H9 (cell line): ENCODE data around the gene LRCOL1. TPM values are rescaled to one million over a fixed set of nuclear protein-coding genes. Genes with fewer than 3 reads are reported as not detected.

Experiments used
- DNase-seq: peaks from one replicate; pipeline ENCODE4 v3.0.0-alpha.2; 2017
- H2AFZ ChIP-seq: one replicate; pipeline ENCODE4 v1.6.1; 2013; ENCODE audit warnings: mild to moderate bottlenecking, low read length, control low read depth, moderate library complexity
- H2AK5ac ChIP-seq: 2 replicates; pipeline ENCODE4 v1.6.1; 2013; ENCODE audit warnings: low read length, control low read depth, mixed read lengths; ENCODE audit not compliant: insufficient read length
- H2BK120ac ChIP-seq: one replicate; pipeline ENCODE4 v1.6.1; 2013; ENCODE audit warnings: low read depth, mild to moderate bottlenecking, low read length, control low read depth, inconsistent platforms; ENCODE audit not compliant: poor library complexity, severe bottlenecking
- H2BK12ac ChIP-seq: 2 replicates; pipeline ENCODE4 v1.6.1; 2013; ENCODE audit warnings: low read length, control low read depth, mixed read lengths, low read depth; ENCODE audit not compliant: insufficient read length
- H2BK15ac ChIP-seq: 2 replicates; pipeline ENCODE4 v1.6.1; 2013; ENCODE audit warnings: low read depth, low read length, control low read depth
- H2BK20ac ChIP-seq: one replicate; pipeline ENCODE4 v1.6.1; 2013; ENCODE audit warnings: low read depth, mild to moderate bottlenecking, low read length, control low read depth, inconsistent platforms; ENCODE audit not compliant: poor library complexity, severe bottlenecking
- H2BK5ac ChIP-seq: 2 replicates; pipeline ENCODE4 v1.6.1; 2013; ENCODE audit warnings: low read length, control low read depth, mixed read lengths; ENCODE audit not compliant: insufficient read length
- H3K14ac ChIP-seq: 2 replicates; pipeline ENCODE4 v1.6.1; 2013; ENCODE audit warnings: low read length, control low read depth; ENCODE audit not compliant: insufficient read depth
- H3K18ac ChIP-seq: 2 replicates; pipeline ENCODE4 v1.6.1; 2013; ENCODE audit warnings: low read depth, mild to moderate bottlenecking, mixed read lengths, low read length, control low read depth; ENCODE audit not compliant: insufficient read length
- H3K23ac ChIP-seq: 2 replicates; pipeline ENCODE4 v1.6.1; 2013; ENCODE audit warnings: low read length, control low read depth, mixed read lengths, low read depth; ENCODE audit not compliant: insufficient read length
- H3K23me2 ChIP-seq: 2 replicates; pipeline ENCODE4 v1.6.1; 2013; ENCODE audit warnings: low read depth, mild to moderate bottlenecking, mixed read lengths, low read length, control low read depth; ENCODE audit not compliant: insufficient read length, poor library complexity, severe bottlenecking
- H3K27ac ChIP-seq: 2 replicates; pipeline ENCODE4 v1.5.1; 2013; ENCODE audit warnings: low read length, control low read depth, mixed read lengths, low read depth; ENCODE audit not compliant: insufficient read length
- H3K27me3 ChIP-seq: 2 replicates; pipeline ENCODE4 v1.6.1; 2013; ENCODE audit warnings: low read length, control low read depth, inconsistent platforms; ENCODE audit not compliant: insufficient read depth
- H3K4ac ChIP-seq: 2 replicates; pipeline ENCODE4 v1.6.1; 2013; ENCODE audit warnings: low read depth, mild to moderate bottlenecking, control low read depth, inconsistent platforms, low read length, moderate library complexity
- H3K4me1 ChIP-seq: 2 replicates; pipeline ENCODE4 v1.6.1; 2013; ENCODE audit warnings: low read length, control low read depth, inconsistent platforms; ENCODE audit not compliant: insufficient read depth
- H3K4me2 ChIP-seq: 2 replicates; pipeline ENCODE4 v1.6.1; 2013; ENCODE audit warnings: low read length, control low read depth, mixed read lengths; ENCODE audit not compliant: insufficient read length, insufficient read depth
- H3K56ac ChIP-seq: 2 replicates; pipeline ENCODE4 v1.6.1; 2013; ENCODE audit warnings: low read depth, mild to moderate bottlenecking, mixed read lengths, low read length, control low read depth; ENCODE audit not compliant: insufficient read length
- H3K79me1 ChIP-seq: 2 replicates; pipeline ENCODE4 v1.6.1; 2013; ENCODE audit warnings: low read depth, mild to moderate bottlenecking, moderate library complexity, low read length, control low read depth, inconsistent platforms; ENCODE audit not compliant: insufficient read depth, poor library complexity, severe bottlenecking
- H3K79me2 ChIP-seq: 2 replicates; pipeline ENCODE4 v1.6.1; 2013; ENCODE audit warnings: low read length, control low read depth, inconsistent platforms; ENCODE audit not compliant: insufficient read depth
- H3K9ac ChIP-seq: 2 replicates; pipeline ENCODE4 v1.6.1; 2013; ENCODE audit warnings: low read length, control low read depth, mixed read lengths; ENCODE audit not compliant: insufficient read length; ENCODE audit errors: extremely low read depth
- H3K9me3 ChIP-seq: one replicate; pipeline ENCODE4 v1.6.1; 2013; ENCODE audit warnings: low read depth, low read length, inconsistent platforms; ENCODE audit not compliant: control insufficient read depth
- H3T11ph ChIP-seq: one replicate; pipeline ENCODE4 v1.6.1; 2013; ENCODE audit warnings: mild to moderate bottlenecking, low read length, control low read depth, inconsistent platforms
- H4K20me1 ChIP-seq: one replicate; pipeline ENCODE4 v1.6.1; 2013; ENCODE audit not compliant: control insufficient read depth, insufficient read length, insufficient read depth
- H4K5ac ChIP-seq: 2 replicates; pipeline ENCODE4 v1.6.1; 2013; ENCODE audit warnings: low read depth, mild to moderate bottlenecking, mixed read lengths, low read length, control low read depth; ENCODE audit not compliant: insufficient read length
- H4K8ac ChIP-seq: replicated peaks from 2 replicates; pipeline ENCODE4 v1.6.1; 2013; ENCODE audit warnings: low read length, control low read depth, mixed read lengths, low read depth; ENCODE audit not compliant: insufficient read length
- H4K91ac ChIP-seq: 2 replicates; pipeline ENCODE4 v1.6.1; 2013; ENCODE audit warnings: low read depth, mild to moderate bottlenecking, moderate library complexity, mixed read lengths, low read length, control low read depth; ENCODE audit not compliant: insufficient read length
- H3K27ac Mint-ChIP-seq, 3 experiments: 2 replicates in 2 of 3; 3 replicates in 1 of 3; pipeline ENCODE4 v1.8.0; 2020 to 2021; ENCODE audit warnings: mixed read lengths in 3 of 3, mild to moderate bottlenecking in 1 of 3, moderate library complexity in 1 of 3
- H3K27me3 Mint-ChIP-seq: 2 replicates; pipeline ENCODE4 v1.8.0; 2021; ENCODE audit warnings: low read depth, mild to moderate bottlenecking, moderate library complexity, mixed read lengths
- H3K36me3 Mint-ChIP-seq, 3 experiments: 2 replicates in 2 of 3; 3 replicates in 1 of 3; pipeline ENCODE4 v1.8.0; 2020 to 2021; ENCODE audit warnings: low read depth in 3 of 3, mixed read lengths in 3 of 3; ENCODE audit not compliant: insufficient read depth in 1 of 3
- H3K4me1 Mint-ChIP-seq, 2 experiments: 2 replicates each; pipeline ENCODE4 v1.8.0; 2020; ENCODE audit warnings: mixed read lengths in 2 of 2
- H3K4me3 Mint-ChIP-seq, 2 experiments: 2 replicates in 1 of 2; 3 replicates in 1 of 2; pipeline ENCODE4 v1.8.0; 2020 to 2021; ENCODE audit warnings: mild to moderate bottlenecking in 2 of 2, mixed read lengths in 2 of 2, moderate library complexity in 1 of 2
- H3K9me3 Mint-ChIP-seq, 2 experiments: 2 replicates in 1 of 2; 3 replicates in 1 of 2; pipeline ENCODE4 v1.8.0; 2020; ENCODE audit warnings: mild to moderate bottlenecking in 2 of 2, mixed read lengths in 2 of 2, moderate library complexity in 1 of 2
- WGBS: extraction: QIAGEN DNeasy Blood & Tissue Kit; methylation state at CpG from one replicate; pipeline ENCODE4 v1.1.7; 2013; ENCODE audit warnings: missing lambda C conversion rate, low lambda C conversion rate, mixed read lengths; ENCODE audit not compliant: insufficient read length; ENCODE audit errors: extremely low coverage; 5-methylcytosine and 5-hydroxymethylcytosine counted together
- total RNA-seq: library from RNA; stranded (reverse); gene quantifications from 2 replicates; pipeline ENCODE4 v1.2.1, GENCODE V29; 2021
- TF ChIP-seq, protein P1 (sequence below): fragments of 200-600 bp; sonication (generic); conservative IDR thresholded peaks from 3 replicates; pipeline ENCODE4 v1.8.0; 2021; ENCODE audit warnings: antibody characterized with exemption, mild to moderate bottlenecking

Gene LRCOL1
- total RNA-seq, 1 experiment from 2014 or later = not detected

DNA sequence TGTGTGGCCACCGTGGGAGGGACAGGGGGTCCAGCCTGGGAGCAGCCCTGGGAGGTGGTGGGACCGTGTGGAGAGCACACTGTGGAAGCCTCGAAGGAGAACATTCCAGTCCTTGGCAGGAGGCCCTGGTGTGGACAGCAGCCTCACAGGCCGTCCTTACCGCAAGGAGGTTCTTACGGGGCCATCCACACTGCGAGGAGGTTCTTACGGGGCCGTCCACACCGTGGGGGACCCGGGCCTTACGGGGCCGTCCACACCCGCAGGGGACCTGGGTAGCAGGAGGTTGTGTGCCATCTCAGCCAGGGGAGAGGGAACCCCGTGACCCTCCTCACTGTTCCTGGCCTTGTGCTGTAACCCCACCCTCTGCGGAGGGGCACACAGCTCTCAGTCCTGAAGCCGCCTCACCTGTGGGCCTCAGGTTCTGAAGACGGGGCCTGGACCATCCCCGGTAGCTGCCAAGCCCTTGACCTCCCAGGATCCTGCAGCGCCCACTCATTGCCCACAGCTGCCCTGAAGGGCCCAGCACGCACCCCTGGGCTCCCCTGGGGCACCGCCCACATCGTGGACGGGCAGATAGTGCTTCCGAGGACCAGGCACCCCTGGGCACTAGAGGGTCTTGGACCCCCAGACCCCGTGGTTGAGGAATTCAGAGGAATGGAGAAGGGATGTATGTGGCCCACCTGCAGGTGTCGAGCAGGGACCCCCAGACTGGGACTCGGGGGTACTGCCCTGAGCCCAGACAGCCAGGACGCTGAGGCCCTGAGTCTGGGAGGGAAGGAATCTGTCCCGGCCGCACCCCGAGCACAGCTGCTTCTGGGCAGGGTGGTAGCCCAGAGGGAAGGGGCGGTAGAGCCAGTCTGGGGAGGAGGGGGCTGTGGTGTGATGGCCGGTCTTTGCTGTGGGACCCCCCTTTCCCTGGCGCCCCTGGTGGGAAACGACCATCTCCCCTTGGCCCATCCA lies 37.3 kb downstream of the LRCOL1 start:
- Histone ChIP-seq H3K23ac (no peak overlapping the region), H3K9me3 (no peaks in the 10 kb centered on the region), H3K23me2 (no peaks in the 10 kb centered on the region), H2BK120ac (no peak overlapping the region), H4K8ac (no peak overlapping the region), H3K9ac (no peak overlapping the region), H2BK5ac (no peak overlapping the region), H2BK20ac (no peak overlapping the region), H4K5ac (no peak overlapping the region), H3T11ph (no peak overlapping the region), H3K27me3 (no peaks in the 10 kb centered on the region), H2BK12ac (no peak overlapping the region), H2AFZ (no peak overlapping the region), H3K14ac (no peak overlapping the region), H3K56ac (no peak overlapping the region), H3K18ac (no peak overlapping the region), H4K20me1 (no peaks in the 10 kb centered on the region), H3K27ac (no peak overlapping the region), H3K79me1 (no peaks in the 10 kb centered on the region), H4K91ac (no peak overlapping the region), H3K4ac (no peak overlapping the region), H3K79me2 (no peaks in the 10 kb centered on the region), H2BK15ac (no peak overlapping the region), H3K4me2 (no peak overlapping the region), H2AK5ac (no peak overlapping the region), H3K4me1 (no peaks in the 10 kb centered on the region)
- Mint-ChIP-seq H3K9me3 (no peaks in the 10 kb centered on the region), H3K36me3 (peaks cover 16 to 39% (median 31%) of the 10 kb centered on the region in 3 experiments; a peak in 6 of 7 replicates), H3K4me3 (no peak overlapping the region), H3K27me3 (peaks cover 3% of the 10 kb centered on the region), H3K27ac (no peak overlapping the region), H3K4me1 (no peaks in the 10 kb centered on the region)
- WGBS = no CpG with 5 or more reads among the region's 36 CpGs
- DNase-seq = no peak
- TF ChIP-seq, protein P1, sequence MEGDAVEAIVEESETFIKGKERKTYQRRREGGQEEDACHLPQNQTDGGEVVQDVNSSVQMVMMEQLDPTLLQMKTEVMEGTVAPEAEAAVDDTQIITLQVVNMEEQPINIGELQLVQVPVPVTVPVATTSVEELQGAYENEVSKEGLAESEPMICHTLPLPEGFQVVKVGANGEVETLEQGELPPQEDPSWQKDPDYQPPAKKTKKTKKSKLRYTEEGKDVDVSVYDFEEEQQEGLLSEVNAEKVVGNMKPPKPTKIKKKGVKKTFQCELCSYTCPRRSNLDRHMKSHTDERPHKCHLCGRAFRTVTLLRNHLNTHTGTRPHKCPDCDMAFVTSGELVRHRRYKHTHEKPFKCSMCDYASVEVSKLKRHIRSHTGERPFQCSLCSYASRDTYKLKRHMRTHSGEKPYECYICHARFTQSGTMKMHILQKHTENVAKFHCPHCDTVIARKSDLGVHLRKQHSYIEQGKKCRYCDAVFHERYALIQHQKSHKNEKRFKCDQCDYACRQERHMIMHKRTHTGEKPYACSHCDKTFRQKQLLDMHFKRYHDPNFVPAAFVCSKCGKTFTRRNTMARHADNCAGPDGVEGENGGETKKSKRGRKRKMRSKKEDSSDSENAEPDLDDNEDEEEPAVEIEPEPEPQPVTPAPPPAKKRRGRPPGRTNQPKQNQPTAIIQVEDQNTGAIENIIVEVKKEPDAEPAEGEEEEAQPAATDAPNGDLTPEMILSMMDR = no peak
